GM12891 (cell line): ENCODE data around the gene SKA2.

Experiments
- POLR2A ChIP-seq: IDR thresholded peaks from 2 replicates; pipeline ENCODE4 v1.6.1; 2011; ENCODE audit warnings: low read depth, low read length, control low read depth
- POLR2AphosphoS5 ChIP-seq: IDR thresholded peaks from 2 replicates; pipeline ENCODE4 v1.6.1; 2011; ENCODE audit warnings: low read depth, low read length, control low read depth
- TAF1 ChIP-seq: IDR thresholded peaks from 2 replicates; pipeline ENCODE4 v1.6.1; 2011; ENCODE audit warnings: low read depth, low read length, control low read depth

DNA sequence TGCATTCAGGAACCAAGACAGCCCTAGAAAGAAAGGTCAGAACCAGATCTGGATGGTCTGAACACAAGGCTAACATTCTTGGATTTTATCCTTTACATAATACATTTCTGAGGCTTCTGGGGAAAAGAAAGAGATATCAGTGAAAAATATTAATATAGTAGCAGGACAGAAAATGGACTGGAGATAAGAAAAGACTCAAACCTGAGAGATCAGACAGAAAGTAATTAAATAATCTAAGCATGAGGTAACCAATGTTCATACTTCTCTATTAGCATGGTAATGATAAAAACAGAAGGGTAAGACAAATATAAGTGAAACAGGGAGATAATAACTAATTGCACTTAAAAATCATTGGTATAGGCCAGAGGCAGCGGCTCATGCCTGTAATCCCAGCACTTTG lies 53.8 kb downstream of the SKA2 start:
- no peak for TF ChIP-seq POLR2A
- no peak for TF ChIP-seq TAF1
- no peak for TF ChIP-seq POLR2AphosphoS5
